Body of pancreas (tissue), 4 donors: ENCODE measurements around the gene OR7A17. TPM values are rescaled to one million over a fixed set of nuclear protein-coding genes. Genes with fewer than 3 reads are reported as not detected.

Experiments
- ATAC-seq: fragments of 150-250 bp; one replicate; pipeline ENCODE4 v1.9.1; 2016
- DNase-seq, 4 donors: peaks; one replicate each; pipeline ENCODE4 v3.0.0-alpha.2; 2019
- H3K27ac ChIP-seq, 4 donors: fragments of 200-600 bp; sonication (generic); 1 replicate in 3 of 4; 2 replicates in 1 of 4; pipeline versions ENCODE4 v1.5.1 to v1.6.1; 2016 to 2019; ENCODE audit warnings: mild to moderate bottlenecking in 1 of 4, mixed read lengths in 1 of 4, moderate library complexity in 1 of 4
- H3K27me3 ChIP-seq, 2 donors: fragments of 200-600 bp; sonication (generic); one replicate each; pipeline ENCODE4 v1.6.0; 2016; ENCODE audit warnings: mild to moderate bottlenecking in 1 of 2
- H3K36me3 ChIP-seq, 2 donors: fragments of 200-600 bp; sonication (generic); replicated peaks in 1 of 2; 2 replicates each; pipeline ENCODE4 v1.5.1; 2016; ENCODE audit warnings: low read depth in 2 of 2; ENCODE audit not compliant: insufficient read depth in 1 of 2
- H3K4me1 ChIP-seq: fragments of 200-600 bp; sonication (generic); one replicate; pipeline ENCODE4 v1.6.0; 2016
- H3K4me3 ChIP-seq, 2 donors: fragments of 200-600 bp; sonication (generic); 1 replicate in 1 of 2; 2 replicates in 1 of 2; pipeline ENCODE4 v1.5.1; 2016 to 2019
- H3K9me3 ChIP-seq, 3 donors: fragments of 200-600 bp; sonication (generic); 1 replicate in 2 of 3; 2 replicates in 1 of 3; pipeline ENCODE4 v1.5.1; 2016
- POLR2A ChIP-seq, 3 donors: fragments of 450-650 bp; IDR thresholded peaks; one replicate each; pipeline ENCODE4 v1.6.1; 2016; ENCODE audit warnings: antibody characterized with exemption in 3 of 3, mild to moderate bottlenecking in 2 of 3
- WGBS, 2 donors: methylation state at CpG; one replicate each; pipeline ENCODE4 v1.1.5; 2017; 5-methylcytosine and 5-hydroxymethylcytosine counted together
- intact Hi-C: fragments of 100-400 bp; cut with DNase I; formaldehyde crosslinking; loops from one replicate; pipeline ENCODE4 v1.15.1; 2023
- total RNA-seq, 2 donors: library from RNA; depleted of rRNA; stranded (reverse); fragments of >200 nt; gene quantifications; one replicate each; pipeline ENCODE4 v1.1.0, GENCODE V29; 2016
- TF ChIP-seq, protein P1 (sequence below), 7 experiments: fragments of 450-650 bp in 4 of 7; fragments of 200-600 bp in 3 of 7; sonication (generic) in 3 of 7; IDR thresholded peaks; one replicate each; pipeline ENCODE4 v1.5.1; 2016 to 2019; ENCODE audit warnings: antibody characterized with exemption in 7 of 7

The OR7A17 gene
- total RNA-seq, 2 donors from 2014 or later: not detected

- no peaks in the 10 kb centered on the region for H3K9me3 ChIP-seq
- H3K36me3 ChIP-seq: no peaks in the 10 kb centered on the region
- DNase-seq (no peak), ATAC-seq (no peak)
- TF ChIP-seq, protein P1, sequence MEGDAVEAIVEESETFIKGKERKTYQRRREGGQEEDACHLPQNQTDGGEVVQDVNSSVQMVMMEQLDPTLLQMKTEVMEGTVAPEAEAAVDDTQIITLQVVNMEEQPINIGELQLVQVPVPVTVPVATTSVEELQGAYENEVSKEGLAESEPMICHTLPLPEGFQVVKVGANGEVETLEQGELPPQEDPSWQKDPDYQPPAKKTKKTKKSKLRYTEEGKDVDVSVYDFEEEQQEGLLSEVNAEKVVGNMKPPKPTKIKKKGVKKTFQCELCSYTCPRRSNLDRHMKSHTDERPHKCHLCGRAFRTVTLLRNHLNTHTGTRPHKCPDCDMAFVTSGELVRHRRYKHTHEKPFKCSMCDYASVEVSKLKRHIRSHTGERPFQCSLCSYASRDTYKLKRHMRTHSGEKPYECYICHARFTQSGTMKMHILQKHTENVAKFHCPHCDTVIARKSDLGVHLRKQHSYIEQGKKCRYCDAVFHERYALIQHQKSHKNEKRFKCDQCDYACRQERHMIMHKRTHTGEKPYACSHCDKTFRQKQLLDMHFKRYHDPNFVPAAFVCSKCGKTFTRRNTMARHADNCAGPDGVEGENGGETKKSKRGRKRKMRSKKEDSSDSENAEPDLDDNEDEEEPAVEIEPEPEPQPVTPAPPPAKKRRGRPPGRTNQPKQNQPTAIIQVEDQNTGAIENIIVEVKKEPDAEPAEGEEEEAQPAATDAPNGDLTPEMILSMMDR (IDR thresholded peaks at IDR 0.05): no peak
- no peak for TF ChIP-seq POLR2A (IDR thresholded peaks at IDR 0.05)
- 58 to 60% methylated on average over 5 of the region's 5 CpGs for WGBS, 2 donors
- no peak overlapping the region for H3K27ac ChIP-seq
- H3K4me1 ChIP-seq: no peaks in the 10 kb centered on the region
- H3K27me3 ChIP-seq: no peaks in the 10 kb centered on the region
- intact Hi-C loops: no loop called here
- H3K4me3 ChIP-seq: no peak overlapping the region
Observed at GRCh38 chr19:14868497-14868896, 17.4 kb downstream of the OR7A17 start.

GRCh38 chr19:14848822-14849221 is 37.1 kb downstream of the OR7A17 start, which contains the start of gene OR7A10:
Gene OR7A10 (minus strand): TSS chr19:14848922. CDS start chr19:14841877, 7,045 bp downstream.
- DNase-seq: no peak
- Histone ChIP-seq H3K4me1 (no peaks in the 10 kb centered on the region), H3K4me3 (no peak within 1 kb of the TSS), H3K36me3 (no peaks in the 10 kb centered on the region), H3K27me3 (peaks cover 0 to 4% of the 10 kb centered on the region in 2 donors), H3K9me3 (no peaks in the 10 kb centered on the region), H3K27ac (no peak within 1 kb of the TSS)
- no peak for ATAC-seq
- WGBS, 2 donors: 47 to 70% methylated on average over 5 of the region's 5 CpGs
- intact Hi-C loops: no loop called here
- no peak for TF ChIP-seq POLR2A (IDR thresholded peaks at IDR 0.05)
- TF ChIP-seq, protein P1 (IDR thresholded peaks at IDR 0.05): no peak

DNA sequence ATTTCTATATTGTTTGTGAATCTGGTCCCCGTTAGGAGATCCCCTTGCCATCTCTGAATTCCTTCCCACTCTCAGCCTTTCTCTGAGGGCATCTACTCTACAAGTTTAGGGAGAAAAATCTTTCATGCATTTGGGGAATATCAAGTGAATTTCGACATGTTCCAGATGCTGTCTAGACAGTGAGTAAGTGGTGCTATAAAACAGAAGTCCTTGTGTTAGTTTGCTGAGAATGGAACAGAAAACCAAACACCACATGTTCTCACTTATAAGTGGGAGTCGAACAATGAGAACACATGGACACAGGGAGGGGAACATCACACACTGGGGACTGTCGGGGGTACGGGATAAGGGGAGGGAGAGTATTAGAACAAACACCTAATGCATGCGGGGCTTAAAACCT is 42.4 kb downstream of the OR7A17 start:
- DNase-seq: no peak
- ATAC-seq: no peak
- Histone ChIP-seq H3K27ac (no peak overlapping the region), H3K36me3 (no peaks in the 10 kb centered on the region), H3K27me3 (peaks cover 0 to 4% of the 10 kb centered on the region in 2 donors), H3K9me3 (no peaks in the 10 kb centered on the region), H3K4me3 (no peak overlapping the region), H3K4me1 (no peaks in the 10 kb centered on the region)
- intact Hi-C loops: no loop called here
- 43 to 48% methylated on average over 6 of the region's 6 CpGs for WGBS, 2 donors
- TF ChIP-seq, protein P1 (IDR thresholded peaks at IDR 0.05): no peak
- no peak for TF ChIP-seq POLR2A (IDR thresholded peaks at IDR 0.05)

- 42 to 48% methylated on average over 2 of the region's 2 CpGs for WGBS, 2 donors
- no peak for TF ChIP-seq POLR2A (IDR thresholded peaks at IDR 0.05)
- TF ChIP-seq, protein P1 (IDR thresholded peaks at IDR 0.05): no peak
Observed at GRCh38 chr19:14843169-14843568, 42.8 kb downstream of the OR7A17 start.

GRCh38 chr19:14840206-14840605 is 45.7 kb downstream of the OR7A17 start:
- no peak for ATAC-seq
- TF ChIP-seq, protein P1 (IDR thresholded peaks at IDR 0.05): no peak
- no peak for TF ChIP-seq POLR2A (IDR thresholded peaks at IDR 0.05)
- WGBS, 2 donors: 26 to 42% methylated on average over 1 of the region's 1 CpG
- Histone ChIP-seq H3K4me1 (no peaks in the 10 kb centered on the region), H3K4me3 (no peak overlapping the region), H3K27ac (no peak overlapping the region), H3K36me3 (no peaks in the 10 kb centered on the region), H3K9me3 (no peaks in the 10 kb centered on the region), H3K27me3 (peaks cover 0 to 4% of the 10 kb centered on the region in 2 donors)
- DNase-seq: no peak
- intact Hi-C loops: no loop called here

More at GRCh38 chr19:14843169-14843568, 42.8 kb downstream of the OR7A17 start:
- intact Hi-C loops: no loop called here
- Histone ChIP-seq H3K27ac (no peak overlapping the region), H3K9me3 (no peaks in the 10 kb centered on the region), H3K4me1 (no peaks in the 10 kb centered on the region), H3K4me3 (no peak overlapping the region), H3K27me3 (peaks cover 0 to 4% of the 10 kb centered on the region in 2 donors), H3K36me3 (no peaks in the 10 kb centered on the region)
- ATAC-seq (no peak), DNase-seq (no peak)
